ENCODE results near the gene ADCY10.
"Not testable (repeated sequence)": the region's sequence is repeated elsewhere in the genome, so short reads cannot be mapped to it uniquely, and the experiment has no call there.

GRCh38 chr1:167865804-167866308 is 48.1 kb downstream of the ADCY10 start:
- not testable (repeated sequence) for TF ChIP-seq CTCF (IDR thresholded peaks at IDR 0.05; ENCODE audit: insufficient read depth, low read length); POLR2AphosphoS5 (IDR thresholded peaks at IDR 0.05; ENCODE audit: low read depth)

Data from HL-60 (cell line).